UCSD-AML1 (cell line): ENCODE results near the gene IRAG1.

Experiments
- DNase-seq: peaks from one replicate; lab custom pipeline; 2025; ENCODE audit not compliant: unreplicated experiment; lab: John Stamatoyannopoulos, UW

IRAG1 gene

GRCh38 chr11:10646681-10647355 is 46.7 kb downstream of the IRAG1 start:
- no peak for DNase-seq

DNA sequence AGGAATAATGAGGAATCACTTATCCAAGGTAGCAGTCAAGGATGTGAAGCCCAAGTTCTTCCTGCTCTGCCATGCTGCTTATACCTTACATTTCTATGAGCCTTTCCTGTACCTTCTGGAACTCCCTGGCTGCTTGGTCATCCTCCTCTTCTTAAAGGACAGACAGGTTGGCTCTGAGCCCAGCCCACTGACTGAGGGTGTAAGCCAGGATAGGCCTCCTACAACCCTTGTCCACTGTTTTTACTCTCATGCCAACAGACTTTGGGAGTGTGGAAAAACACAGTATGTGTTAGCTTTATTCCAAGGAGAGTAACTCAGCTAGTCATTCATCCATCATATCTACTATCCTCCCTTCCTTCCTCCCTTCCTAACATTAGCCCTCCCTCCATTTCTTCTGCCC is 47.5 kb downstream of the IRAG1 start:
- no peak for DNase-seq

DNA sequence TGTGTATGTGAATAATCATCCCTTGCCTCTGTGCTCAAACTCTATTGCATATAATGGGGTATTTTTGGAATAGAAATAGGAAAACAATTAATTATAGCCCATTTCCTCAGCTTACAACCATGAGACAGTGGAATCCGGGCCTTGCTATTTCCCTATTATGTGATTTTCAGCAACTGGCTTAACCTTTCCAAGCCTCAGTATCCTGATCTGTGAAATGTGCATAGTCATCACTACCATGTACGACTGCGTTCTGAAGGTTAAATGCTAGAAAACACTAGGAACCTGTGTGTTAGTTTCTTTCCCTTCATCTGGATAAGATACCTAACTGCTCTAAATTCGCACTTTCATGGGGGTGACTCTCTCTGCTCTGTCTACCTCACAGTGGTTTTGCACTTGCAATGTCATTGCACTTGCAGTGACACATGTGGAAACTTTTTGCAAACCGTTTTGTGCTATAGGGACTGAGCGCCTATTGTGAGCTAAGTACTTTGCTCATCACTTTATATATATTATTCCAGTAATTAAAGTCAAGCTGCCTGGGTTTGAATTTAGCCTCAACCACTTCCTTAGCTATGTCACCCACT is 48.3 kb downstream of the IRAG1 start:
- DNase-seq, result no peak
